NCI-H187 (cell line): ENCODE data around the gene TIGD2.

Experiments
- DNase-seq, 2 experiments: peaks; one replicate each; lab custom pipeline; 2025; lab: John Stamatoyannopoulos, UW

TIGD2 gene

DNA sequence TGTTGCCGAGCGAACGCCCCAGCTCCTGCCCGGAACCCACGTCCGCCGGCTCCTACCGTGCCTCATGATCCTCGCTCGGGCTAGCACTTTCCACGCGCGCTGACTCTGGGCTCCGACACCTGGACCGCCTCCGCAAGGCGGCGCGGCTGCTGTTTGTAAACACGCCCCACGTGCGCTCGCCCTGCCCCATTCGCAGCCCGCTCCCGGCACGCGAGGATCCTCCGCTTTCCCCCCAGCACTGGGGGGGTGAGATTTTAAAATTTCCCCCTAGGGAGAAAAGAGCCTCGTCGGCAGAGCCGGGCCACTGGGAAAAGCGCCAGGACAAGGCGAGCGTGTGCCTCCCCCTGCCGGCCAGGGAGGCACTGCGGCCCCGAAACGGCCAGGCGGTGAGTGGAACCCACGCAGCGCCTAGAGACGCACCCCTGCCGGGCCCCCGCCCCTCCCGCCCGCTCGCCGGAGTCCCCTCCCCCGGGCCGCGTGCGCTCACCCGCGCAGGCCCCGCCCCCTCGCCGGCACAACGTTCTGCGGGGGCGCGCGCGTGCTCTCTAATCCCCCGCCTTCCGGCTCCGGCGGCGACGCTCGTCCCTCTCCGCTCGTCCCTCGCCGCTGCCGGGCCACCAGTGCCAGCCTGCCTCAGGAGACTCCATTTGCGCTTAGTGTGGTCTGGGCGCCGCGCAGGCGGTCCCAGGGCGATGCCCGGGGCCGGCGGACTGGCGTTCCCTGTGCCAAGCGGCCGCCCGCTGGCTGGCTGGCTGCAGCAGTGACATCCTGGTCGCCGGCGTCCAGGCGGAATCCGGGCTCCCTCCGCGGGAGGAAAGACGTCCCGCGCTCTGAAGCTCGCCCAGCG lies at the start of gene TIGD2:
TIGD2 (plus strand) TSS at position 548 of the 847 bp plus-strand sequence. CDS start 1,442 bp downstream, outside the sequence.
- peak; percentile 88 to 96 for DNase-seq

GRCh38 chr4:89064848-89065247 lies 46.5 kb upstream of the TIGD2 start:
- DNase-seq: no peak

DNA sequence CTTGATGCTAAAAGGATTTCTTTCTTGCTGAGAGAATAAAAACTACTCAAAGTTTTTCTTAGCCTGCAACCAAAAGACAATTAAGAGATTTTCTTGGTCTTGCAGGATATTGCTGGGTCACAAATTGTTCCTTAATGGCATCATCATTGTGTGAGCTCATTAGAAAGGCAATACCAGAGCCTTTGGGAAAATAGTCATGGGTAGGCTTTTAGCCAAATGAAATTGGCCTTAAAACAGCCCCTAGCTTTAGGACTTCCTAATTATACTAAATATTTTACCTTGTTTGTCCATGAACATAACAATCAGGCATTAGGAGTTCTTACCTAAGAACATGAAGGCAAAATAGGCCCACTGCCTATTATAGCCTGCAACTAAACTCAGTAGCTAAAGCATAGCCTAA lies 43.9 kb upstream of the TIGD2 start:
- no peak for DNase-seq

DNA sequence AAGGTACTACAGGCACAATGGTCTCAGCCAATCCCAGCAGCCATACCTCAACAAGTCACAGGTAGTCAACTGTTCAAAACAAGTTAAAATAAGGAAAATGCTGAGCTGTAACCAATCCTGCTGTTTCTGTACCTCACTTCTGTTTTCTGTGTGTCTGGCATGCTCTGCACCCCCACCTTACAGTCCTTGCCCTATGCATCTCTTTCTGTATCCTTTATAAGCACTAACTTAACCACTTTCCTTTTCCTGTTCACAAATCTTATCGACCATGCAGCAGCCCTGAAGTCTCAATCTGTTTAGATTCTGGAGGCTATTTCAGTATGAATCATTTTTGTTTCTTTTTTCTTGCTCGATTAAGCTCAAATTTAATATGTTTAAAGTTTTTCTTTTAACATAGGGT lies 41.9 kb upstream of the TIGD2 start:
- no peak for DNase-seq

DNA sequence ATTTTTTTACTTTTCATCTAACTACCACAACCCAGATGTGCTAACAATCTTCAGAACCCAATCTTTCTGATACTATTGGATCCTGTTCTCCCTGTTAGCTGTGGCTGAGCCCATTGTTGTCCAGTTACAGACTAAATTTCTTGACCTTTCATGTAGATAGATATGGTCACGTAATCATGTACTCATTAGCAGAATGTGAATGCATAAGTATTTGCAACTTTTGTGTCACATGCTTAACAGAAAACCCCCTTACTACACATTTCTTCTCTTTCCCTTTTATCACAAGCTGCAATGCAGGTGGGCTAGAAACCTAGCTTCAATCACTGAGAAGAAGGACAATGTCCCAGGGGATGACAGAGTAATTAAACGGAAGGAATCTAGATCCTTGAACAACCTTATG lies 41.3 kb upstream of the TIGD2 start:
- DNase-seq: no peak

GRCh38 chr4:89071311-89071710 lies 40.0 kb upstream of the TIGD2 start:
- DNase-seq: no peak

DNA sequence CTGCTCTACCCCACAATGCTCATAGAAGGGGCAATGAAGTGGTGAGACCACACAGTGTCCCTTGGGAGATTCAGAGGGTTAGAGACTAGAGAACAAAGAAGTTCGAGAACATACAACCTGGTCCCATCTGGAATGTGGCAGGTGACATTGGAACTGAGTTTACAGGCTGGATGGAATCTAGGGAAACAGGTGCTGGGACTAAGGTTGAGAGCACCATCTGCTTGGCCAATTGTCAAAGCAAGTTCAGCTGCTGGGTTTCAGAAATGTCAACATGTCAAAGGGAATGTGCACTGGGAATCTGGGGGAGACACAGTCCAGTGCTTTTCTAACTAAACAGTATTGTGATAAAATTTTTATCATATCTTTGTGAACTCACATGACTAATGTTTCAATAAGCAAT lies 38.4 kb upstream of the TIGD2 start:
- DNase-seq: no peak

DNA sequence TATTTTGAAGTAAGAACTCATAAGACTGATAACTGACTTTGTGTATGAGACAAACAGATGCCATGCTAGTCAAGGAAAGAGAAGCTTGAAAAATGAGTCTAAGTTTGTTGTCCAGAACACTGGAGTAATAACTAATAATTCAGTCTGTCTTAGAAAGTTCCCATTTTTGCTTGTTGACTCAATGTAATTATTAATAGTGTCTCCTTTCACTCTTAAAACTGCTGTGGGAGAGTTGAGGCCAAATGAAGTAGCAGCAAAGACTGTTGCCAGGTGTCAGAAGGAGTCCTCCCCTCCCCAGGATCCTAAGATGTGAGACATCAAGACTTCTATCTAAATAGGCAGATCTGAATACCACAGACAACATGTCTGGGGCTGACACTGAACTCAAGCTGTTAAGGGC lies 33.6 kb upstream of the TIGD2 start:
- DNase-seq: no peak

GRCh38 chr4:89078300-89078699 lies 33.0 kb upstream of the TIGD2 start:
- no peak for DNase-seq

DNA sequence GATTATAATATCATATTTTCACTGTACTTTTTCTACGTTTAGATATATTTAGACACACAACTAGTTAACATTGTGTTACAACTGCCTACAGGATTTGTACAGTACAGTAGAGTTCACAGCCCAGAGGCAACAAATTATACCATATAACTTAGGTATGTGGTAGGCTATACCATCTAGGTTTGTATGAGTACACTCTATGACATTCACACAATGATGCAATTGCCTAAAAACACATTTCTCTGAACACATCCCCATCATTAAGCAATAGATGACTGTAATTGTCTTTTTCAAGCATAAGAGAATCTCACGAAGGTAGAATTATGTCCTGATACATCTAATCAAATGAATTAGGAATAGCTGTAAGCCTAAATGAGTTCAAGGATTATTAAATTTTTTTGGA lies 12.3 kb upstream of the TIGD2 start:
- DNase-seq: no peak

DNA sequence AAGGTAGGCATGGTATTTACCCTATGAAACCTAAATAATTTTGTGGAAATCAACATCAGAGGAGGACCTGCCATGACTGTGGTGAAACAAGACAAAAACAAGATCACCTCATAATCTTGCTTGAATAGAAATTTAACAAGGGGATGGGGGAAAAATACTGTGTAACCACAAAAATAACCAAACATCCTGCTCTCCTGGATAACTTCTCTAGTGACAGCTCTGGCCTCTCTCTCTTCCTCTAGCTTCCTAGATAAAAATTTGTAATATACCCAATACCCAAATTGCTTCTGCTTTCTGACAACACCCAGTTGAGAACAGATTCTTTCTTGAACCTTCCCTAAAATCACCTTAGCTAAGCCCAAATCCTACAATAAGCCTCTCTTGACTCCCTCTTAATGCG lies 11.9 kb upstream of the TIGD2 start:
- DNase-seq: no peak

GRCh38 chr4:89100853-89101252 lies 10.5 kb upstream of the TIGD2 start:
- DNase-seq: no peak

GRCh38 chr4:89101256-89102161 lies 9.8 kb upstream of the TIGD2 start:
- no peak for DNase-seq

- DNase-seq: no peak
Measured at GRCh38 chr4:89105726-89106125, 5.6 kb upstream of the TIGD2 start.

- no peak for DNase-seq
Measured at GRCh38 chr4:89108091-89108490, 3.2 kb upstream of the TIGD2 start.

- DNase-seq: no peak
Measured at GRCh38 chr4:89109841-89110540, 1.3 kb upstream of the TIGD2 start.

GRCh38 chr4:89110541-89110985 lies 770 bp upstream of the TIGD2 start:
- peak in 1 of 2 experiments; percentile 70 for DNase-seq

DNA sequence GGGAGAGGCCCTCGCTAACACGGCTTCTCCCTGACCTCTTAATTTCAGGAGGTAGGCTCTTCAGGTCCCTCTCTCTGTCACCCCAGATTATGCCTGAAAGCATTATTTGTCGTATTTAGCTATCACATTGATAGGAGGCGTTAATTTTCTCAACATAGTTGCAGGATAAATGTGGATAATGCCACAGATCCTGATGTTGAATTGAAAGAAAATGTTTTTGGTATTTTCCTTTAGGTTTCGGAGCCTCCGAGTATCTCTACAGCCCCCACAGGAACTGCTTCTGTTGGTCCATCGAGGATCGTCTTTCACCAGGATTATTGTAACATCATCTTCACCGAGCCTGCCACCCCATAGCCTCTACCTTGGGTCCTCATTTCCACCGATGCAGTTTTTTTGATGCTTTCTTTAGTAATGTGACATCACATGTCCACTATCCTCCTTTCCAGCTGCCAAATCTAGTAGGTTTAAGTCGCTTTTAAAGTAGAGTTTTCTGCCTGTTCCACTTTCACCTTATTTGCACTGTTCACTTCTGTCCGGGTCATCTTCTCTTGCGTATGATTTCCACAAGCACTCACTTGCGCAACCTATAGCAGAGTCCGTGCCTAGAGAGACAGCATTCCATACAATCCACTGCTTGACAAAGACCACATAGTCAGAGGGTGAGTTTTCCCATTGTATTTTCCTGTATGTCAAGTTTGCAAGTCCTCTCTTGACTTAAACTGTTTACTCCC lies 665 bp downstream of the TIGD2 start:
- no peak for DNase-seq

DNA sequence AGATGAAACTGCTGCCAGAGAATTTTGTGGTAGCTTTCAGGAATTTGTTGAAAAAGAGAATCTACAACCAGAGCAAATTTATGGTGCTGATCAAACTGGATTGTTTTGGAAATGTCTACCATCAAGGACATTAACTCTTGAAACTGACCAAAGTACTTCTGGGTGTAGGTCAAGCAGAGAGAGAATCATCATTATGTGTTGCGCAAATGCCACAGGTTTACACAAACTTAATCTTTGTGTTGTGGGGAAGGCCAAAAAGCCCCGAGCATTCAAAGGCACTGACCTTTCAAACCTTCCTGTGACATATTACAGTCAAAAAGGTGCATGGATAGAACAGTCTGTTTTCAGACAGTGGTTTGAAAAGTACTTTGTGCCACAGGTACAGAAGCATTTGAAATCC lies 2.1 kb downstream of the TIGD2 start:
- no peak for DNase-seq

- no peak for DNase-seq
Measured at GRCh38 chr4:89114100-89114499, 2.8 kb downstream of the TIGD2 start.

DNA sequence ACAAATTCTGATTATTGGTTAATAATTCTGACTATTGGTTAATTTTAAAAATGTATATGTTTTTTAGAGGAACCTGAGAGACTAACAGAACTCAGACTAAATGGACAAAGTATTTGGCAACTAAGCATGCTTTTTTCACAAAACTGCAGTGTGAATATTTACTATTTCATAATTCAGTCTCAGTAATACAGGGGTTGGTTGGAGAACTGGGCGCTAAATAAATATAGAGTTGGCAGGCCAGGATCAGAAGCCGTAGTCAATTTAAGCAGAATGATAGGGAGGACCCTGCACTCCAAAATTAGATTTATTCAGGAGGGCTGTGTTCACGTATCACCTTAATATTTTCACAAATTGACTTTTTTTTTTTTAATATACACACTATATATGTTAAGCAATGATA lies 5.8 kb downstream of the TIGD2 start:
- no peak for DNase-seq

DNA sequence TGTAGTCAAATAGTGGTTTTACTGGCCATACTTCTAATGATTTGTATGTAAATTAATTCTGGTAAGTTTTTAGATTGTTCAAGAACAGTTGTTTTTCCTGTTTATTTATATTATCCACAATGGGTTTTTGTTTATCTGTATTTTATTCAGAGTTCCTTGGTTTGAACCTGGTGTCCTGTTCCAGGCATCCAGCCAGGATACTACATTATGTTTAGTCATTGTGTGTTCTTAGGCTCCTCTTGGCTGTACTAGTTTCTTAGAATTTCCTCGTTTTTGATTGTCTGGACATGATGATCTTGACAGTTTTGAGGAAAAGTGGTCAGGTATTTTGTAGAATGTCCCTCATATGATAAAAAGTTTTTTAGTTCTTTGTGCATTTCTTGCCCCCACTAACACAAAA lies 7.8 kb downstream of the TIGD2 start:
- no peak for DNase-seq
